OCI-LY7 (cell line): ENCODE measurements around the gene SSBP2.

Experiments
- EZH2phosphoT487 ChIP-seq: fragments of 200-600 bp; sonication (generic); IDR thresholded peaks from 2 replicates; pipeline ENCODE4 v1.6.1; 2018; ENCODE audit warnings: low read depth, borderline replicate concordance, mild to moderate bottlenecking, mixed run types, antibody characterized with exemption, low read length, moderate library complexity, mixed read lengths
- TF ChIP-seq, protein P1 (sequence below): fragments of 200-600 bp; sonication (generic); conservative IDR thresholded peaks from 2 replicates; pipeline ENCODE4 v1.5.1; 2014; ENCODE audit warnings: mild to moderate bottlenecking, antibody characterized with exemption, low read length, moderate library complexity, mixed read lengths

DNA sequence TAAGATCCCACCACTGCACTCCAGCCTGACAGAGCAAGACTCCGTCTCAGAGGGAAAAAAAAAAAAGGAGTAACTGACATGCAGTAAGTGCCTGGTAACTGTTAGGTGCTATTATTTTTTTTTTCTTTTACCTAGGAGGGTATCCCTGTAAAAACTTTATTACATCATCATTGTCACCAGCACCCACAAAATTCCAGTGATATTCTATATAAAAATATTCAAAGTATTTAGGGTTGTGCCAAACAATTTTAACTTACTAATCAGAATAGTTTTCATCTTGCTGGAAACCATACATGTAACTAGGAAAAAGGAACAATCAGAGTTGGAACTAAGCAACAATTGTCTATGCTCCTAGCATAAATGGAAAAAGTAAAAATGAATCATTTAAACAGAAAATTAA is 112.4 kb downstream of the SSBP2 start:
- TF ChIP-seq, protein P1, sequence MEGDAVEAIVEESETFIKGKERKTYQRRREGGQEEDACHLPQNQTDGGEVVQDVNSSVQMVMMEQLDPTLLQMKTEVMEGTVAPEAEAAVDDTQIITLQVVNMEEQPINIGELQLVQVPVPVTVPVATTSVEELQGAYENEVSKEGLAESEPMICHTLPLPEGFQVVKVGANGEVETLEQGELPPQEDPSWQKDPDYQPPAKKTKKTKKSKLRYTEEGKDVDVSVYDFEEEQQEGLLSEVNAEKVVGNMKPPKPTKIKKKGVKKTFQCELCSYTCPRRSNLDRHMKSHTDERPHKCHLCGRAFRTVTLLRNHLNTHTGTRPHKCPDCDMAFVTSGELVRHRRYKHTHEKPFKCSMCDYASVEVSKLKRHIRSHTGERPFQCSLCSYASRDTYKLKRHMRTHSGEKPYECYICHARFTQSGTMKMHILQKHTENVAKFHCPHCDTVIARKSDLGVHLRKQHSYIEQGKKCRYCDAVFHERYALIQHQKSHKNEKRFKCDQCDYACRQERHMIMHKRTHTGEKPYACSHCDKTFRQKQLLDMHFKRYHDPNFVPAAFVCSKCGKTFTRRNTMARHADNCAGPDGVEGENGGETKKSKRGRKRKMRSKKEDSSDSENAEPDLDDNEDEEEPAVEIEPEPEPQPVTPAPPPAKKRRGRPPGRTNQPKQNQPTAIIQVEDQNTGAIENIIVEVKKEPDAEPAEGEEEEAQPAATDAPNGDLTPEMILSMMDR: no peak
- TF ChIP-seq EZH2phosphoT487: no peak
